ENCODE measurements around the gene CPD.

CPD gene

DNA sequence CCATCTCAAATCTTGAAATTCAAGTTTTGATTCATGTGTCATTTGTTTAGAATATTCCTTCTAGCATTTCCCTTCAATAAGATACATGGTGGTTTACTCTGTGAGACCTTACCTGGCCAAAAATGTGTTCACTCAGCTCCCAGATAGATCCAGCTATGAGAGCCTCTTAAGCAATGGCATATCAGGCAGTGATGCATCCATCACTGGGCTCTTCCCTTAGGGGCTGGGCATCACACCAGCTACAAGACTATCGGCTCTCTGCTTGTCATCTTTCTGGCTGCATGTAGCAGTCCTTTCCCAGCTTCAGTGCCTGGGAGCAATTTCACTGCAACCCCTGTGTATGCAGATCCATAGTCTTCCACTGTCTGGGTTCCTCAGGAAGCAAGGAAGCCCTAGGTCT, 139.1 kb downstream of the CPD start:
- no peak for DNase-seq

DNA sequence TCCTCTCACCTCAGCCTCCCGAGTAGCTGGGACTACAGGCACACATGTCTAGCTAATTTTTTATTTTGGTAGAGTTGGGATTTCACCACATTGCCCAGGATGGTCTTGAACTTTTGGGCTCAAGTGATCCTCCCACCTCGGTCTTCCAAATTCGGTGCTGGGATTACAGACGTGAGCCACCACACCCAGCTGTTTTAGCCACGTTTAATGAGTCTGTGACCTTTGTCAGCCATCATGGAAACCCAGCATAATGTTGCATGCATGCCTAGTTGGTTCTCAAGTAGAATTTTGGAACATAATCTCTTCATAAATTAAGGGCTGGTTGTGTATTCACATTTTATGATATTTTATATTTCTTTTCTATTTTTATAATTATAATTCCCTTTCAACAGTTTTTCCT, 140.4 kb downstream of the CPD start:
- DNase-seq: no peak
